NCI-H1694 (cell line): ENCODE measurements around the gene NFIL3.
"Not testable (repeated sequence)": the region's sequence is repeated elsewhere in the genome, so short reads cannot be mapped to it uniquely, and the experiment has no call there.

Source experiments
- DNase-seq: peaks from one replicate; lab custom pipeline; 2025; lab: John Stamatoyannopoulos, UW

Gene NFIL3

GRCh38 chr9:91395106-91395552, 28.5 kb downstream of the NFIL3 start:
- DNase-seq, result no peak

DNA sequence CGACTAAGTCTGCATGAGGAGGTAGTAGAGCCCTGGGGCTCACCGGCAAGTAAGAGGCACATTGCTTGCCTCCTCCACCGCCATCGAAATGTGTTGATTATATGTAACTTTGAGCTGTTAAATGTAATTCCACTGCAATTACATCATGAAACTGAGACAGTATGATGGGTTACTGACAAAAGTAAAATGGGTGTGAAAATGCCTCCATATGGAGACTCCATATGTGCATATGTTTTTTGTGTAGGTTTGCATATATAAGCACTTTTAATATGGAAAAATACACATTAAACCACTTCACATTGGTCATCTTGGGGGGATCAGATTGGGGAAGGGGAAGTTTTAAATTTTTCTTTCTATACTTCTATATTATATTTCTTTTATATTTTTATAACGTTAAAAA, 29.8 kb downstream of the NFIL3 start:
- DNase-seq, result no peak

DNA sequence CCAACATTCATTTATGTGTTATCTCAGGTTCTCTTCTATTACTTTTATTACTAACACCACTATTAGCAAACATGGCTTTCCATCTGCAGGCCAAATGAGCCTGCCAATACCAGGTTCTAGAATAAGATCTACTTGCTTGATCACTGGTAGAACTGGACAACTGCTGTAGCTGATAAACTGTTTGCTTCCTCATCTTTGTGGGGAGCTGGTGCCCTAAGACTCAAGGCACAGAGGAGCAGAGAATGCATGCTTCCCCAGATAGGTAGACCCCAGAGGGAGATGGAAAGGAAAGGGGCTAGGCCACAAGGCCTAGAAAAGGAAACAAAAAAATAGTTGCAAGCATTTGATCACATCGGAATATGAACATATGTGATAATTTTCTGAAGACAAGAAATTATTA, 31.2 kb downstream of the NFIL3 start:
- DNase-seq, result no peak

DNA sequence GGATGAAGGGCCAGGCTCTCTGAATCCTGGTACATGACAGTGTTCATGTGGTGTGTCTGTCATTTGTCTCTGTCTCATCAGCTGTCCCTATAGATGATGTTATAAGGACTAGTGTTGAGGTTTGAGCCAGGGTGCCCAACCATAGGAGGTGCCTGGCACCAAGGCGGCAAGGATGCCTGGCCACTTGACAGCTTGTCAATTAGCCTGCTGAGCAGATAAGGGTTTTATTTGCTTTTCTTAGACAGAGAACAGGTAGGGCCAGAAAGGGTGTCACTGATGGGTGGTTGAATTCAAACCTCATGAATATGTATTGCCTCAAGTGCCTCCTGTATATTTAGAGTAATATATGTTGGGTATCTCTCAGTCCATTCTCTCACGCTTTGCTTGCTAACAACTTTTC, 31.8 kb downstream of the NFIL3 start:
- DNase-seq, result no peak

DNA sequence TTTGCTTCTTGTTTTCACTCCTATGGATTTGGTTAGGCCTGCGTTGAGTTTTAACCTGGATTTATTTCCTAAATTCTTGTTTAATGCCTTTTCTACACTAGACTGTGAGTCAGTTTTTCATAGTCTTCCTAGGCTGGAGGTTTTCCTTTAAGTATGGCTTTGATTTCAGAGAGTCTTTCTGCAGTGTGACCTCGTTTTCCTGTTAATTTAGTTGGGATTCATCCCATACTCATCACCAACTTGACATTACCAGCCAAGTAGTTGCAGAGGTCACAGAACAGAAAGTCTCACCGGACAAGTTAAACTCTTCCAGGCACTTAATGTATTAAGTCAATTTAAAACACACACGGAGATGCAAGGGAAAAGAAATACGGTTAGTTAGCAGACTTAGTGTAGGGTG, 32.2 kb downstream of the NFIL3 start:
- no peak for DNase-seq

- not testable (repeated sequence) for DNase-seq
These were observed 33.9 kb downstream of the NFIL3 start for GRCh38 chr9:91389686-91390085.

GRCh38 chr9:91386765-91387164, 36.9 kb downstream of the NFIL3 start:
- DNase-seq, result no peak

DNA sequence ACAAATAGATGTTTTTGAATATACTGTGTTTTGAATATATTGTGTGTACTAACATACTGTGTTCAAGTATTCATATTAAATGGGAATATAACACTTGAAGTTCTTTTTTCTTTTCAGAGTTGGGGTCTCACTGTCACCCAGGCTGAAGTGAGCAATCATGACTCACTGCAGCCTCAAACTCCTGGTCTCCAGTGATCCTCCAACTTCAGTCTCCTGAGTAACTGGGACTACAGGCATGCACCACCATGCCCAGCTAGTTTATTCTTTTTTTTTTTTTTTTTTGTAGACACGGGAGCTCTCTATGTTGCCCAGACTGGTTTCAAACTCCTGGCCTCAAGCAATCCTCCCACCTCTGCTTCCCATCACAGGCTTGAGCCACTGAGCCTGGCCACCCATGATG, 38.7 kb downstream of the NFIL3 start:
- DNase-seq, result no peak

GRCh38 chr9:91383577-91383976, 40.1 kb downstream of the NFIL3 start:
- DNase-seq, result no peak

DNA sequence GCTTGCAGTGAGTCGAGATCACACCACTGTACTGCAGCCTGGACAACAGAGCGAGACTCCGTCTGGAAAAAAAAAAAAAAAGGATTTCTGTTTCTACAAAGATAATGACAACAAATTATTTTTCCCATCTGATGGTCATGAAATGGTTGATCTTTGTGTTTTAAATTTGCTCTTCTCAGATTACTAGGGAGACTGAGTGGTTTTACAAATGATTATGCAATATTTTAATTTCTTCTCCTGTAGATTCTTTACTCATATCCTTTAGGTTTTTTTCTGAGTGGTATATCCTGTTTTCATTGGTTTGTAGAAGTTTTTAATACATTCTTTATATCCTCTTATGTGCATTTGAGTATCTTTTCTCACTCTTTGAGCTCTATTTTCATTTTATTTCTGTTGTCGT, 41.3 kb downstream of the NFIL3 start:
- no peak for DNase-seq

GRCh38 chr9:91379426-91379825, 44.2 kb downstream of the NFIL3 start:
- no peak for DNase-seq

- no peak for DNase-seq
These were observed 44.9 kb downstream of the NFIL3 start for GRCh38 chr9:91378695-91379127.

DNA sequence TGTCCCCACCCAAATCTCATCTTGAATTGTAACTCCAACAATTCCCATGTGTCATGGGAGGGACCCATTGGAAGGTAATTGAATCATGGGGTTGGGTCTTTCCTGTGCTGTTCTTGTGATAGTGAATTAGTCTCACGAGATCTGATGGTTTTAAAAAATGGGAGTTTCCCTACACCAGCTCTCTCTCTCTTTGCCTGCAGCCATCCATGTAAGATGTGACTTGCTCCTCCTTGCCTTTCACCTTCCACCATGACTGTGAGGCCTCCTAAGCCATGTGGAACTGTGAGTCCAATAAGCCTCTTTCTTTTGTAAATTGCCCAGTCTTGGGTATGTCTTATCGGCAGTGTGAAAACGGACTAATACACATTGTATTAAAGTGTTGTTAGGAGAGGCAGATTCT, 45.6 kb downstream of the NFIL3 start:
- not testable (repeated sequence) for DNase-seq

GRCh38 chr9:91376239-91376638, 47.4 kb downstream of the NFIL3 start:
- no peak for DNase-seq

DNA sequence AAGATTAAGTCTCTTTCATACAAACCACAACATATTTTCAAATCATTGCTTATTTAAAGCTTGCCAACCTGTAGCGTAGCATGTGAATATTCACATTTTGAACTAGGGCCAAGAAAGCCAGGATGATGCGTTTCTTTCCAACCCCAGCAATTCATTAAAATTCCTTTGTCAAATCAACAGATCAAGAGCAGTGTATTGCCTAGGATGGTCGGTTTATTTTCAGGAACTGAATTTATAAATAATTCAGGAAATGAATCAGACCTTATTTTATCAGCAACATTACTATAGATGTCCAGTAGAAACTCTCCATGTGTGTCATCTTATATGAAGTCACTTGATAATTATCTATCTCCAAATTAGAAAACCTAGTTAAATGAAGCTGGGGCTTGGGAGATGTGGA, 48.7 kb downstream of the NFIL3 start:
- DNase-seq, result no peak

GRCh38 chr9:91371894-91372293, 51.7 kb downstream of the NFIL3 start:
- no peak for DNase-seq

DNA sequence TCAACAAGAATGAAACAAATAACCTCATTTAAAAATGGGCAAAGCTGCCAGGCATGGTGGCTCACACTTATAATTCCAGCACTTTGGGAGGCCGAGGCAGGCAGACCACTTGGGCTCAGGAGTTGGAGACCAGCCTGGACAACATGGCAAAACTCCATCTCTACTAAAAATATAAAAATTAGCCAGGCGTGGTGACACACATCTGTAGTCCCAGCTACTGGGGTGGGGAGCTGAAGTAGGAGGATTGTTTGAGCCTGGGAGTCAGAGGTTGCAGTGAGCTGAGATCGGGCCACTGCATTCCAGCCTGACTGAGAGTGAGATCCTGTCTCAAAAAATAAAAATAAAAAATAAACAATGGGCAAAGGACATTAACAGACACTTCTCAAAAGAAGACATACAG, 53.6 kb downstream of the NFIL3 start:
- DNase-seq, result not testable (repeated sequence)

DNA sequence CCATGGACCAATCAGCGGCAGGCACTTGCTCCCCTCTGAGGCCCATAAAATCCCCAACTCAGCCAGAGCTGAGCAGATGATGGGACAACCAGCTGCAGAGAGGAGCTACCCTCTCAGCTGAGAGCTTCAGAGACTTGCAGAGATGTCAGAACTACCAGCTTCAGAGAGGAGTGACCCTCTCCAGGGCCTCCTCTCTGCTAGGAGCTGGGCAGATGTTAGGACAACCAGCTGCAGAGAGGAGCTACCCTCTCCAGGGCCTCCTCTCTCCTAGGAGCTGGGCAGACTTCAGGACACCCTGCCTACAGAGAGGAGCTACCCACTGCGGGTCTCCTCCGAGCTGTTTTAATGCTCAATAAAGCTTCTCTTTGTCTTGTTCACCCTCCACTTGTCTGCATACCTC, 58.9 kb downstream of the NFIL3 start:
- no peak for DNase-seq

DNA sequence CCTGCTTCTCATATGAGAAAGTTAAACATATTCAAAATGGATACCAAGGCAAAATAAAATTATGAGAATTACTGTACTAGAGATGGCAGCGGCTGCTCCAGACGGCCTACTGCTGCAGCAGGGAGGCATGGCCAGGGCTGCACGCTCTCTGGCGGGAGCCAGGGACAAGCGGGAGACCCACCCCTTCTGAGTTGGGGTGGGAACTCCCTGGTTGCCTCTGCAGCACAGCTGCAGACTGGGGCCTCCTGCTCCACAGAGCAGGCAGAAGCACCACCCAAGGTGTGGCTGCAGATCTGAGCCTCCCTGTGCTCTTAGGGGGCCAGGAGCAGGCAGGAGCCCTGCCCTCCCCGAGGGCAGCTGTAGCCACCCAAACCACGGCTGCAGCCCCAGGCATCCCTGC, 59.6 kb downstream of the NFIL3 start:
- no peak for DNase-seq

GRCh38 chr9:91362051-91362611, 61.5 kb downstream of the NFIL3 start:
- DNase-seq, result no peak

DNA sequence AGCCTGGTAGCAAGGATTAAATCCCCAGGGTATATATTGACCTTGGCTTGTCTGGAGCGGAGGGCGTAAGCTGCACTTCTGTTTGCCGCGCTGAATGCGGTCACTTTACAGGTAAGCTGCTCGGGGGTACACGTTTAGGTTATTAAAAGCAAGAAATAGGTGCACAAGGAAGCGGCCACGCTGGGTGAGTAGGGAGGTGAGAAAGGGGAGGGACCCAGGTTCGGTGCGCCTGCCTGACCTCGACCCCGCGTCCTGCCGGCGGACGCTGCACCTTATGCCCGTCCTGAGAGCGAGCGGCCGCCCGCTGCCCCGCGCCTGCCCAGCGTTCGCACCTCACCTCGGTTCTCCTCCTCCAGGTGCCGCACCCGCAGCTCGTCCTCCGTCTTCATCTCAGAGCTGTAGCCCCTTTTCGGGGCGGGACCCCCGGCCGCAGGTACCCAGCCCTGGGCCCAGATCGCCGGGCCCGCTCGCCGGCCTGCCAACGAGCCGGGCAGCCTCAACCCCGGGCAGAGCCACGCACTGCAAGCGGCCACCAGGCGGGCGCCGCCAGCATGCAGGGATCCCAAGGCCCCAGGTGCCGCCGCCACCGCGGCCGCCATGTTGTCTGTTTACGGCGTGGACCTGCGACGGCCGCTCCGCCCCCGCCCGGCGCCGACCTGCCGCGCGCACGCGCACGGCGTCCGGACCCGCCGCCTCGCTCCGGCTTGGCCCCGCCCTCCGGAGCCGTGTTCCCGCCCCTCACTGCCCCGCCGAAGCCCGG, 62.2 kb downstream of the NFIL3 start, which contains the start of gene AUH:
AUH (minus strand) TSS at position 628 of the 760 bp plus-strand sequence; CDS start at position 599, 29 bp downstream.
- no peak for DNase-seq

GRCh38 chr9:91360551-91361290, 62.9 kb downstream of the NFIL3 start:
- no peak for DNase-seq
